HG03097 (cell line): ENCODE measurements around the gene MAEA.

ENCODE experiments used
- ATAC-seq: cut with Tn5 transposase; IDR thresholded peaks from one replicate; pipeline ENCODE4 v1.9.1; 2021; ENCODE audit not compliant: unreplicated experiment, low FRiP score

The MAEA gene

GRCh38 chr4:1289207-1290164, at the start of gene MAEA:
Gene MAEA (plus strand): TSS chr4:1289891. CDS start chr4:1289914, 23 bp downstream.
- peak; percentile 87 for ATAC-seq

DNA sequence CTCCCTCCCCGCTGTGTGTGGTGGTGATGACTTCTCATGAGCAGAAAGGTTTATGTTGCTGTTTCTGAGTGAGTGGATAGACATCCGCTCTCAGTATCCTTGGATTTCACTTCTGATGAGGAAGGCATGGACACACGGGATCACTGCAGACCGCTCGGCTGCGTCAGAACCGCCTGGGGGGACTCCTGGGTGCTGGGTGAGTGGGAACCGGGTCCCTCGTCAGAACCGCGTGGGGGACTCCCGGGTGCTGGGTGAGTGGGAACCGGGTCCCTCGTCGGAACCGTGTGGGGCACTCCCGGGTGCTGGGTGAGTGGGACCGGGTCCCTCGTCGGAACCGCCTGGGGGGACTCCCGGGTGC, 49.8 kb upstream of the MAEA start:
- ATAC-seq, result no peak

DNA sequence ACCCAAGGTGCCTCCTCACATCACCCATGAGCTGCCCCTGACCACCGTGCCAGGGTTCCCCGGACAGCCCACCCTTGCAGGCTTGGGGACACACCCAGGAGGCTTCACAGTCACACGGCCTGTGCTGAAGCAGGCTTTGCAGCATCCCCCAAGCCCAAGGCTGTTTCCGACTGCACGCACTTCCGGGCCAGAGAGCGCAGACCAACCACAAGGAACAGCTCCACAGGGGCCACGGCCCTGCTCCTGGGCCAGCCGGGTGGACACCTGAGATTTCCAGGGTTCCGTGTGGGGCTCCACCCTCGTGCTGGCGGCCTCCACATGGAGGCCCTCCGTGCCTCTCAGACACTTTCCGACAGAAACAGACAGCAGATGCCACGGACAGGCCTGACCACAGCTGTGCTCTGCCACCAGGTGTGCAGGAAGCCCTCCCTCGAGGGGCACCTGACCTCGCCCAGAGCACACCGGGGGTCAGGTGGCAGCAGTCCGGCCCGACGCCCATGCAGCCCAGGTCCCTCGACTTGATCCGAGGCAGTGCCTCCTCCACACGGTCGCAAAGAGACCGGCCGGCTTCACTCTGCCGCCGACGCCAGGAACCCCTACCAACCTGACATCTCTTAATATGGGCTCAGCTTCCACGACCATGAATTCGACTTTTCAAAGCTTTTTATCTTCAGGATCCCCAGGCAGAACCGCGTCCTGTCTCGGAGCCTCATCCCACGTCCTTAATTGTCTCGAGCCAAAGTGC, 48.8 kb upstream of the MAEA start:
- ATAC-seq, result no peak

DNA sequence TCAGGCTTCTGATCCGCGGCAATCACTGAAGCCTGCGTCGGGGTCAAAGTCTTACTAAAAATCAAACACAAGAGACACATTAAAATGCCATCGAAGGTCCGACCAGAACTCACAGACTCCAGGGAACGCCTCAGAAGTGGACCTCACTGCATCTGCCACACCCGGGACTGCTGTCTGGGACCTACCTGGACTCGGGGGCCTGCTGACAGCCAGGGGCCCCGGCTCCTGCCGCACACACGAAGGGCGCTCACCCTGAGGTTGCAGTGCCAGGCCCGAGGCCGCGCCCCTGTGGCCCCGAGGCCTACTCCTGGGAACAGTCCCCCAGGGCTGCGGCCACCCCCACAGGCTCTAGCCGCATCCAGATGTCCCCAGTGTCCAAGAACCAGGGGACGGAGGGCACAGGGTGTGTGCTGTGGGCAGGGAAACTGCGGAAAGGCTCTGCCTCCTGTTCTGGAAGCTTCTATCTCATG, 48.2 kb upstream of the MAEA start:
- no peak for ATAC-seq

- no peak for ATAC-seq
Observed at GRCh38 chr4:1241936-1242505, 47.7 kb upstream of the MAEA start.

- no peak for ATAC-seq
Observed at GRCh38 chr4:1242506-1243450, 46.9 kb upstream of the MAEA start.

- no peak for ATAC-seq
Observed at GRCh38 chr4:1243451-1244080, 46.1 kb upstream of the MAEA start.

DNA sequence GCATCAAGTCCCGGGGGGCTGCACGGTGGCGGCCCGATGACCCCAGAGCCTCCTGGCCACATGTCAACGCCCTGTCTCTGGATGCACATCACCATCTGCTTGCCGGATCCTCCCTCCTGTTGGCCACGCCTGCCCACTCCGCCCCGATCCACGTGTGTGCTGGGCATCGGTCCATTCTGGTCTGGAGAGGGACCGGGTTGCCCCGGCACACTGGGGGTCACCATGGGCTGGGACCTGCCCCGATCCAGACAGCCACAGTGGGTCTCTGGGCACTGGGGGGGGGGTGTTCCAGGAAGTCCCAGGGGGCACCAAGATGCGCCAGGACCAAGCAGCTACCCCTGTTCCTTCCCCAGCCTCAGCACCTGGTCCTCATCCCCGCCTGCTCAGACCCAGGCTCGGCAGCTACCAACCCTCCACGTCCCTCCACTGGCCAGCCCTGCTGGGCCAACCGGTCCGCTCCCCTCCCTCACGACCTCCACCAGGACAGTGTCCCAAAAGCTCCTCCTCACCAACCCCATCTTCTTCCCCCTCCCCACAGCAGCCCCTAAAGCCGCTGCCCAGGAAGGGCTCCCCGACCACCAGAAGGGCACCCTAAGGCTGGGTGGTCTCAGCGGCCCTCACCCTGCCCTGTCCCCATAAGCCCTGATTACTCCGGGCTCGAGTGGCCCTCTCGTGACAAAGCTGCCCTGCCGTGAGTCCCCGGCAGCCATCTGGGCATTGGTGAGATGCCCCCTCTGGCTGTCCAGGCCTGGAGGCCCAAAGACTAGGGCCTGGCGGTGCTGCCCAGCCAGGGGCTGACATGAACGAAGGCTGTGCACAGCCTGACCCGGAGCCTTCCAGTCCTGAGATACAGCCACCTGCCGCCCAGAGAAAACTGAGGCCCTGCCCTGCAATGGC, 45.4 kb upstream of the MAEA start:
- no peak for ATAC-seq

DNA sequence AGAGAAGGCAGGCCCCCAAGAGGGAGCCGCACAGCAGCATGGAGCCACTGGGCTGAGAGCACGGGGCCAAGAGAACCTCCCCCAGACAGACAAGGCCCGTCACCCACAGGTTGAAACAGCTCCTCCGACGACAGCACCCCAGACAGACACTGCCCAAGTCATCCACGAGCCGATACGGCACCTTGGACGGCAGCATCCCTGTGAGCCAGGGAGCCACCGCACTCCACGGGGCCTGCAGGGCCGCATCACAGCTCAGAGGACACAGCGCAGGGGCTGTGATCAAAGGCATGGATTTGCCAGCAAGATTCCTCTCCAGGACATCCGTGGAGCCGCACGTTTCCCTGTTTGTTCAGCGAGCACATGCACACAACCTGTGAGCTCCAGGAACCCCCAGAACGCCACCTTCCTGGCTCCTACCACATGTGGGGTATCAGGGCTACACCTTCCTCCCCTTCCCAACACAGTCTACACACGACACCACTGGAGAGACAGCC, 44.7 kb upstream of the MAEA start:
- no peak for ATAC-seq

- no peak for ATAC-seq
Observed at GRCh38 chr4:1245481-1246051, 44.1 kb upstream of the MAEA start.

DNA sequence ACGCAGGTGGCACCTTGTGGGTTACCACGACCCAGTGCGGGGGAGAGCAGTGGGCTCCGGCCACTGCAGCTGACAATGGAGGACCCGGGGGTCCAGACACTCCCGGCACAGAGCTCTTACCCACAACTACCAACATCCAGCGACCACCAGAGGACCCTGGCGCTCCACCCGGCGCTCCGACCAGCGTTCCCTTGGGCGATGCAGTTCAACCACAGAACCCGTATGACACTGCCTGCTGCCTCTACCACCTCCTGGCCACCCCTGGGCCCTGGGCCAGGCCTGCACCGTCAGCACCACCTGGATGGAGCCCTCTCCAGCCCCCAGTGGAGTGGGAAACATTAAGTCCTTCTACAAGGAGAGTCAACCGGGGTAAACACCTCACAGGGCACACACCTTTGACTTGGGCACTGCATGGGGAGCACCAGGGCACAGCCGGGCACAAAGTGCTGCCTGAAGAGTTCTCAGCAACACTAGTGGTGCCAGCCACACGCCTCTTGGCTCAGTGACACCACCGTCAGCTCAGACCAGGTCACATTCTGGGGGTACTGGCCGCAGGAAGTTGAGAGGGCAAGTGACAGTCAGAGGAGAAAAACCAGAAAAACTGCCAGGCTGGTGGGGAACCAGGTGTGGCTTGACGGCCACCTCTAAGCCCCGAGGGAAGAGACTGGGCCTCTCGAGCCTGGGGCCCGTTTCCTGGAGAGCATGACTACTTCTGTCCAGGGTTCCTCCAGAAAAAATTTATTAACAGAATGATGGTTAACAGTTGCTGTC, 43.4 kb upstream of the MAEA start:
- ATAC-seq, result no peak

- no peak for ATAC-seq
Observed at GRCh38 chr4:1246901-1247863, 42.5 kb upstream of the MAEA start.

DNA sequence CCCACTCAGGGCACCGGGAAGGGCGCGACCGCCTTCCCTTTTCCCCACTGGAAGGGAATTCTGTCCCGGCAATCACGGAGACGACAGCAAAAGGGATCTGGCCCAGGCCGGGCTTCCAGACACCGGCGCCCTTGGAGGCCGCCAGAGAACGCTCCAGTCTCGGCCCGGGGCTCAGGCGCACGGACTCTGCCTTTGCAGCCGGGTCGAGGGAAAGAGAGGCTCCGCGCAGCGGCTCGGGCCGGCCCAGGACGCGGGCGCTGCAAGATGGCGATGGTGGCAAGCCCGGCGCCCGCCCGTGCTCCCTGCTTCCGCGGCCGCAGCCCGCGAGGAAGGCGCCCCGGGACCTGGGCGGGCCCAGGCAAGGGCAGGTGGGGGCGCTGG, 41.8 kb upstream of the MAEA start:
- no peak for ATAC-seq

- ATAC-seq, result peak; percentile 40
Observed at GRCh38 chr4:1248245-1249147, 41.2 kb upstream of the MAEA start, which contains the start of gene CTBP1. Gene CTBP1 (minus strand): TSS chr4:1249130. CDS start chr4:1241331, 7,799 bp downstream.

DNA sequence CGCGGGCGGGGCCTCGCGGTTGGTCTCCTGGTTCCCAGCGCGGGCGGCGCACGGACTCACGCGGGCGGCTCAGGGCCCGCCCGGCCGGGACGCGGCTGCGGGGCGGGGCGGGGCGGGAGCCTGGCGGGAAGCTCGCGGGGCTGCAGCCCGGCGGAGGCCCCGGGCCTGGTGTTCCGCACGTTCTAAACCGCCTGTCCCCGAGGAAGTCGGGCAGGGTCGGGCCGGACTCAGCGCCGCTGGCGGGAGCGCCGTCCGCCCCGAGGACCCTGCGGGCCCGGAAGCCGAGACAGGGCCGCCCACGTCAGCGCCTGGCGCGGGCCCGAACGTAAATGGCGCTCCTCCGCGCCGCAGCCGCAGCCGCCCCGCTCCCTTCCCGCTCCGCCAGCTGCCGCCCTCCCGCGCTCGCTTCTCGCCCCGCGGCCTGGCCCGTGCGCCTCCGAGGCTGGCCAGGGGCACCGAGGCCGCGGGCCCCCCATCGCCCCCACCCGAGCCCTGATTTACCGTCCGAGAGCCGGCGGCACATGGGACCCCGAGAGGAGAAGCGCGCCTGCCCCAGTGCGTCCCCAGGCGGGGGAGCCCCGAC, 40.5 kb upstream of the MAEA start:
- peak; percentile 53 for ATAC-seq
